Stimulated activated naive CD4-positive, alpha-beta T cell (primary cell): ENCODE measurements around the gene MACROD2.
"Not testable (repeated sequence)": the region's sequence is repeated elsewhere in the genome, so short reads cannot be mapped to it uniquely, and the experiment has no call there.

Source experiments
- DNase-seq, 6 experiments: peaks; one replicate each; lab custom pipeline; 2025; lab: John Stamatoyannopoulos, UW

Gene MACROD2

DNA sequence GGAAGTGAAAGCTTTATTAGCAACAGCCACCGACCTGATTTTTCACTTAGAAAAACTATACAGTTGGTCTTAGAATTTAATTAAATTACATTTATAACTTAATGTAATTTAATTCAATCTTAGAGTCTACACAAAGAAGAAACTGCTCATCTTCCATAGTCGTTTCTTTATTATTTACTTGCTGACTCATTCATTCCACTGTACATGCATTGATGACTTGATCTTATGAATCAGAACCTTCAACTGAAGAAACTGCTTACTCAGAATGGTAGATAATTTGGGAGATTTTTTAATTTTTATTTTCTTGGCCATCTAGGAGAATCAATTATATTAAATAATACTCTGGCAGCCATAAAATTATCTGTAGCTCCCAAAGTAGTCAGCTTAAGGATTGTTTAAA lies 1363.7 kb downstream of the MACROD2 start:
- no peak for DNase-seq

DNA sequence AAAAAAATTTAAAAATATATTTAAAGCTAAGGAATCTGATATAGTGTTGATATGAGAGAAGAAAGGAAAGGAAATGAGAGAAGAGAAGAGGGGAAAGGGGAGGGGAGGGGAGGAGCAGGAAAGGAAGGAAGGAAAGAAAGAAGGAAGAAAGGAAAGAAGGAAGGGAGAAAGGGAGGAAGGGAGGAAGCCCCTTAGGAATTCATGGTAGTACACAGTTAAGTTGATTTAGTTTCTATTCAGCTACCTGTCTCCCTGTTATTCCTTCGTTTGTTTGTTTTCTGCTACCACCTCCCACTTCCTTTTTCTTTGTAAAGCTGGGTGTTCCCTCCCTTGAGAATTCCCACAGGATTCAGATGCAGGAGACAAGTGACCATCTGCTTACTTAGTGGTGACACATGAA lies 1367.5 kb downstream of the MACROD2 start:
- DNase-seq = no peak

- no peak for DNase-seq
Measured at GRCh38 chr20:15364781-15365180, 1369.5 kb downstream of the MACROD2 start.

- DNase-seq = no peak
Measured at GRCh38 chr20:15370370-15370769, 1375.1 kb downstream of the MACROD2 start.

GRCh38 chr20:15374682-15375081 lies 1379.4 kb downstream of the MACROD2 start:
- no peak for DNase-seq

DNA sequence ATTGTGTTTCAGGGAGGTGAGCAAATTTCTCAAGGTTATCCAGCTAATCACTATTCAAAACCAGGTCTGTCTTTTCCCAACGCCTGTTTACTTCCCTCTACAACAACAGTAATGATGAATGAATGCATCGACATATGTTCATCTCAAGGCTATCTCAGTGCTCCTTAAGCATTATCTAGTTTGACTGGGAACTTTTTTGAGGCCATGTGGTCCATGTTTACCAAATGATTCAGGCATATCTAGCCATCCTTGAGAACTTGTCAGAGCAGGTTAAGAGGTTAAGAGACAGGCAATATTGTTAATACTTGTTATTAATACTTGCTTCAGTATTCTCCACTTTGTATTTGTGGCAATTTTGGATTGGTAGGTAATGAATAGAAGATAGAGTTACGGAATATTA lies 1380.5 kb downstream of the MACROD2 start:
- no peak for DNase-seq

DNA sequence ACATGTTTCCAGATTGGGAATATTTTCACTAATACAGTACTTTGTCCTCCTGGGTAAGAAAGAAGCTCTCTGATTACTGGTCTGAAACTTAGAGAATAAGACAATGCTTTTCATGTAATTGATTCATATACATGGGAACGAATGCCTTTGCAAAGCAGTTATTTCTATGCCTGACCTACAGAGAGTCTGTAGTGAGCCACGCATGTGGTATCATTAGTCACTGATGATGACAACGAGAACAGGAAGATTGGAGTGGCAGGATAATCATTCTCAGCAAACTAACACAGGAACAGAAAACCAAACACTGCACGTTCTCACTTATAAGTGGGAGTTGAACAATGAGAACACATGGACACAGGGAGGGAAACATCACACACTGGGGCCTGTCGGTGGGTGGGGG lies 1382.3 kb downstream of the MACROD2 start:
- DNase-seq = not testable (repeated sequence)

DNA sequence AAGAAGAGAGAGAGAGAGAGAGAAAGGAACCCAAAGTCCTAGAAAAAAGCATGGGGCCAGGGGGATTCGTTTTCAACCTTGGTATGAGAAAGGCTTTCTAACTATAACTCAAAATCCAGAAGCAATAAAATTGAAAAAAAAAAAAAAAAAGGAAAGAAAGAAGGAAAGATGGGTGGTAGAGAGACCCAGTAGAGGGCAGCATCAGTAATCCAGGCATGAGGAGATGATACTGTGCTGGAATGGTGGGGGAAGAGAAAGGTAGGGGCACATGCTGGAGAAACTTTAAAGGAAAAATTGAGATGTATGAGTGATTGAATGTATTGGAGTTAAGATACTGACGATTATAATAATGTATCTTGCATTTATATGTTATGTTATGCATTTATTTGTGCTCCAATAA lies 1382.8 kb downstream of the MACROD2 start:
- DNase-seq = no peak

DNA sequence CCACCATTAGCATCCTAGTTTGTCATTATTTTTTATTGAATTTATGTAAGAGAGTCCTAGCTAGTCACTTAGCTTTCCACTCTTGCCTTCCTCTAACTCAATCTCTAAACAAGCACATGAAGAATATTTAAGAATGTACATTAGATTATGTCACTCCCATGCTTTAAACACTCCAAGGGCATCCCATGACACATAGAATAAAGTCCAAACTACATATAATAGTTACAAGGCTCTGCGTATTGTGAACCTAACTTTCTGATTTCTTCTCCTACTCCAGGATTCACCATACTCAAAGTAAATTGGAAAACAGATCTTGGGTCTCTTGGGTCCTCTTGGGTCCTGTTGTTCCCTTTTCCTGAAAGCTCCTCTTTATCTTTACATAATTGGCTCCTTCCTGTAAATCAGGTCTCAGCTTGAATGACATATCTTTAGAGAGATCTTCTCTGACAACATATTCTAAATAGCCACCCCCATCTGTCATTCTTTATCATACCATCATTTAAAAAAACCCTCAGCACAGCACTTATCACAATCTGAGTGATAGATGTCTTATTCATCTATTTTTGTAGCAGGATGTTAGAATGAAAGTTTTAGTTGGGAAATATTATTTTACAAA lies 1384.5 kb downstream of the MACROD2 start:
- DNase-seq = no peak

- no peak for DNase-seq
Measured at GRCh38 chr20:15380770-15381169, 1385.5 kb downstream of the MACROD2 start.

DNA sequence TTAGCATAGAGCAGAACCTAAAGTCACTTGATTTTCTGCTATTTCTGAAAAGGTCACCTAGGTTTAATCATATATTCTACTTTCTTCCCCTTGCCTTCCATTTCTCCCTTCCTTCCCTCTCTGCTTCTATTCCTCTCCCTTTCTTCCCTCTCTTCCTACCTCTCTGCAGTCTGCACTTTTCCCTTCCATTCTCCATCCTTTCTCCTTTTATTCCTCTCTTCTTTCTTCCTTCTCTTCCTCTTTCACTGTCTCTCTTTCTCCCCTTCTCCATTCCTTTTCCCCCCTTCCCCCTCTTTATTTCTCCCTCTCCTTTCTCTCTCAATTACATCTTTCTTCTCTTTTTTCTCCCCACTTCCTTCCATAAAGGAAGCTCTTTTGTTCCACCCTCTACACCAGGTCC lies 1391.9 kb downstream of the MACROD2 start:
- DNase-seq = no peak

- DNase-seq = no peak
Measured at GRCh38 chr20:15395457-15395856, 1400.1 kb downstream of the MACROD2 start.

DNA sequence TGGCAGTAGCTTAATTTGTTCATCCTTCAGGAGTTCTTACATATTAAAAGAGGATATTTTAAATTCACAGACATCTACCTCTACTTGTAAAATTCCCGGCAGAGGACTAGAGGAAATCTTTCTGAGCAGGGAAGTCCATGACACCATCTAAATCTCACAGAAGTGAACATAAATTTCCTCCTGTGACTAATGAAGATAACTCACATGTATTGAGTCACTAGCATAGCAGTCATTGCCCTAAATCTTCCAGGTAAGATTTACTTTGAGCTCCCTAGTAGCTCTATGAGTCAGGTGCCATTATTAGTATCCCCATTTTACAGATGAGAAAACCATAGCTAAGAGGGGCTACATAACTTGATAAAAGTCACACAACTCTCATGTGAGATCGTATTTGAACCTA lies 1400.7 kb downstream of the MACROD2 start:
- no peak for DNase-seq

DNA sequence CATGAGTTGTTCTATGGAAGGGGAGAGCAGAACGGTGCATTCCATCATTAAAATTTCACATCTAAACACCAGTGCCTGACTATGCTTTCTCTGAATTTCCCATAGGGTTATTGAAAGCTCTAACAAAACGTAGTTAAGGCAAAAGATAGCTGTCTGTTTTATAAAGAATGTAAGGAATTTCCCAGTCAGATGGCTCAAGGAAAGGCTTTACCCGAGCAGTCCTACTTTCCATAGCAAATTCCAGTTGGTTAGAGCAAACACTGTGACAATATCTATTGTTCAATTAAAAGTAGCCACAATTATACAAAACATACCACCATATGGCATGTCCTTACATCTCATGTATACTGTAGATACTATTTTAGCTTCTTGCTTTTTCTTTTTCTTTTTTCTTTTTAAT lies 1401.6 kb downstream of the MACROD2 start:
- DNase-seq = no peak

DNA sequence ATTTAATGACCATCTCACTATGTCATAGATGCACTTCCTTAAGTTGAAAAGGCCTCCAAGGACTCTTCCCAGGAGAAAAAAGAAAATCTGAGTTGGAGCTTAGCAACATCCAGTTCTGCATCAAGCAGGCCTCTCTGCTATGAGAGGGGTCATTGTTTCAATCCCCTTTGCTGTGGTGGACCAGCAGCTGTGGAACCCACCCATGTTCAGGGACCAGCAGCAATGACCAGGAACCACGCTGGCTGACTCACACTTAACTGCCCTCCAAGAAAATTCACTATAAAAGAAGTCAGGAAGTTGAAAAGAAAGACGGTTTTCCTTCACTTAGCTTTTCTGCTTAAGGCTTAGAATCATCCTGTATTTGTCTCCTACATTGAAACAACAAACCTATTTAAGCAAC lies 1404.5 kb downstream of the MACROD2 start:
- no peak for DNase-seq

- no peak for DNase-seq
Measured at GRCh38 chr20:15406072-15406471, 1410.8 kb downstream of the MACROD2 start.

DNA sequence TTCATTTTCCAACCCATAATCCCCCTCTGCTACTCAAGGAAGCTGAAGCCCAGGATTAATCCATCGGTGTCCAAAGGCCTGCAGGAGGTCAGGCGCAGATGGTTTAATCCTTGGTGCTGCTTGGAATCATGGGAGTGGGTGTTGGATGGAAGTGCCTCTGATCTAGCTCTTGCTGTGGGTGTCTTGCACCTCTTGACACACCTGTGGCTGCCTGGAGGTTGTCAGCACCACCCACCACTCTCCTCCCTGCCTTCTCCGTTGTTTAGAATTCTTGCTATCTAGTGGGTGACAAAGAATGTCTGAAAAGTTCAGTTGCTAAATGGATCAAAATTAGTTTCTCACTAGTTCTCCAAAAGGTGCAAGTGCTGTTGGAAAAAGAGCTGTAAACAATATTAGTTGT lies 1416.5 kb downstream of the MACROD2 start:
- DNase-seq = no peak

DNA sequence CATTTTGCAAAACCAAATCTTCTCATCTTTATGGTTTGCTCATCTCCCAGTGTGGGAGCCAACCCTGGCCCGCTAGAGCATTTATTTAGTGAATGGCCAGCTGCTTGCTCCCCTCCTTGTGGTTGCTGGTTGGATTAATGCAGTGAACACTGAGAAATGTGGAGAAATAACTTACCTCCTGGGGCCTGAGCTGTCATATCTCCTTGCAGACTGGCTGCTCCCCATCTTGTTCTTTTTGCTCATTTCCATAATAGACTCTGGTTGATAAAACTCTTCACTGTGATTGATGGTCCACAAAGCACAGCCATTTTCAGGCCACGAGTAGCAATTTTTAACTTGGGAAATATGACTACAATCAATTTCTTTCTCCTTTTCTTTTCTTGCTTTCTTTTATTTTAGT lies 1420.6 kb downstream of the MACROD2 start:
- DNase-seq = no peak

- DNase-seq = no peak
Measured at GRCh38 chr20:15419856-15420255, 1424.5 kb downstream of the MACROD2 start.

GRCh38 chr20:15422966-15423365 lies 1427.7 kb downstream of the MACROD2 start:
- no peak for DNase-seq

DNA sequence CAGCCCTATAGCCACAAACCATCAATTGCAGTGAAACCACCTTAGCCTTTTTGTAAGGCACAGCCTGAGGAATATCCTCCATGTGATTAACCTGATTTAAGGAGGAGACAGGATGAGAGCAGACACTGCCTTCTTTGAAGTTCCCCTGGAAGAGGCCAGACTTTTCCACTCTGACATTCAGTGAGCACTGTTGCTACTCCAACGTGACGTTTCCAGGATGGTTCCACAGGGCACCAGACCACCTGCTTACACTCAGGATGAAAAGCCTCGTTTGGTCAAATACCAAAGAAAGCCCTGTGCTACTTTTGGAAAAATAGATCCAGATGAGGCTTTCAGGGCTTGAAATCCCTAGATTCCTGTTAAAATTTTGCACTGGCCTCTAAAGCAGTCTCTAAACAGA lies 1444.2 kb downstream of the MACROD2 start:
- no peak for DNase-seq

- no peak for DNase-seq
Measured at GRCh38 chr20:15440049-15440820, 1444.9 kb downstream of the MACROD2 start.

GRCh38 chr20:15445056-15445840 lies 1449.9 kb downstream of the MACROD2 start:
- no peak for DNase-seq
